ENCODE measurements around the gene PRR12. TPM values are rescaled to one million over a fixed set of nuclear protein-coding genes. Genes with fewer than 3 reads are reported as not detected.
"Not testable (repeated sequence)": the region's sequence is repeated elsewhere in the genome, so short reads cannot be mapped to it uniquely, and the experiment has no call there.

The PRR12 gene
- total RNA-seq, 1 experiment from 2014 or later, result 6.3 TPM

- Histone ChIP-seq H3K27ac (no peak overlapping the region), H3K4me3 (no peak overlapping the region), H3K9me3 (replicated peaks) (no peaks in the 10 kb centered on the region), H3K4me1 (0 out of 2 replicates have a peak, but pooled peaks cover 3% of the 10 kb centered on the region), H3K27me3 (no peaks in the 10 kb centered on the region), H3K36me3 (peaks cover 53% of the 10 kb centered on the region)
- no peak for DNase-seq
Measured at GRCh38 chr19:49613374-49613773, 22.4 kb downstream of the PRR12 start.

GRCh38 chr19:49614096-49614833, 23.3 kb downstream of the PRR12 start:
- Histone ChIP-seq H3K9me3 (replicated peaks) (no peaks in the 10 kb centered on the region), H3K36me3 (peaks cover 47% of the 10 kb centered on the region), H3K27me3 (no peaks in the 10 kb centered on the region), H3K4me1 (0 out of 2 replicates have a peak, but pooled peaks cover 3% of the 10 kb centered on the region), H3K4me3 (no peak overlapping the region), H3K27ac (no peak overlapping the region)
- no peak for DNase-seq

- H3K36me3 ChIP-seq, result peaks cover 44% of the 10 kb centered on the region
Measured at GRCh38 chr19:49615861-49616260, 24.9 kb downstream of the PRR12 start.

GRCh38 chr19:49616532-49616931, 25.6 kb downstream of the PRR12 start:
- Histone ChIP-seq H3K27me3 (no peaks in the 10 kb centered on the region), H3K36me3 (peaks cover 44% of the 10 kb centered on the region), H3K4me3 (no peak overlapping the region), H3K9me3 (replicated peaks) (no peaks in the 10 kb centered on the region), H3K4me1 (0 out of 2 replicates have a peak, but pooled peaks cover 3% of the 10 kb centered on the region), H3K27ac (no peak overlapping the region)
- no peak for DNase-seq

More at GRCh38 chr19:49615861-49616260, 24.9 kb downstream of the PRR12 start:
- no peak for DNase-seq
- Histone ChIP-seq H3K4me1 (0 out of 2 replicates have a peak, but pooled peaks cover 3% of the 10 kb centered on the region), H3K27ac (no peak overlapping the region), H3K4me3 (no peak overlapping the region), H3K9me3 (replicated peaks) (no peaks in the 10 kb centered on the region), H3K27me3 (no peaks in the 10 kb centered on the region)

GRCh38 chr19:49616945-49617344, 26.0 kb downstream of the PRR12 start:
- DNase-seq, result no peak
- H3K36me3 ChIP-seq, result peaks cover 44% of the 10 kb centered on the region
- 0 out of 2 replicates have a peak, but pooled peaks cover 3% of the 10 kb centered on the region for H3K4me1 ChIP-seq
- no peaks in the 10 kb centered on the region for H3K27me3 ChIP-seq
- H3K27ac ChIP-seq, result no peak overlapping the region
- no peaks in the 10 kb centered on the region for H3K9me3 ChIP-seq (replicated peaks)
- H3K4me3 ChIP-seq, result no peak overlapping the region

- H3K27ac ChIP-seq; H3K9me3 ChIP-seq (replicated peaks); H3K27me3 ChIP-seq; H3K4me3 ChIP-seq; DNase-seq; H3K4me1 ChIP-seq: not testable (repeated sequence)
- H3K36me3 ChIP-seq, result peaks cover 42% of the 10 kb centered on the region
Measured at GRCh38 chr19:49617860-49618259, 26.9 kb downstream of the PRR12 start.

- DNase-seq, result no peak
- H3K4me1 ChIP-seq, result no peaks in the 10 kb centered on the region
- H3K27ac ChIP-seq, result no peak overlapping the region
- no peaks in the 10 kb centered on the region for H3K27me3 ChIP-seq
- H3K36me3 ChIP-seq, result peaks cover 20% of the 10 kb centered on the region
- no peaks in the 10 kb centered on the region for H3K9me3 ChIP-seq (replicated peaks)
- no peak overlapping the region for H3K4me3 ChIP-seq
Measured at GRCh38 chr19:49624967-49625910, 34.3 kb downstream of the PRR12 start.

- H3K27me3 ChIP-seq, result no peaks in the 10 kb centered on the region
- no peak overlapping the region for H3K27ac ChIP-seq
- no peak overlapping the region for H3K4me3 ChIP-seq
- no peaks in the 10 kb centered on the region for H3K4me1 ChIP-seq
- H3K36me3 ChIP-seq, result peaks cover 20% of the 10 kb centered on the region
- H3K9me3 ChIP-seq (replicated peaks), result no peaks in the 10 kb centered on the region
- no peak for DNase-seq
Measured at GRCh38 chr19:49626226-49626625, 35.2 kb downstream of the PRR12 start.

GRCh38 chr19:49629659-49630058, 38.7 kb downstream of the PRR12 start:
- no peak overlapping the region for H3K27ac ChIP-seq
- peaks cover 16% of the 10 kb centered on the region for H3K36me3 ChIP-seq
- H3K4me1 ChIP-seq, result no peaks in the 10 kb centered on the region
- H3K4me3 ChIP-seq, result no peak overlapping the region
- H3K9me3 ChIP-seq (replicated peaks), result no peaks in the 10 kb centered on the region
- DNase-seq, result no peak
- H3K27me3 ChIP-seq, result no peaks in the 10 kb centered on the region

- no peaks in the 10 kb centered on the region for H3K27me3 ChIP-seq
- H3K9me3 ChIP-seq (replicated peaks), result no peaks in the 10 kb centered on the region
- no peak for DNase-seq
- no peak overlapping the region for H3K4me3 ChIP-seq
- peaks cover 13% of the 10 kb centered on the region for H3K36me3 ChIP-seq
- peaks cover 5% of the 10 kb centered on the region for H3K4me1 ChIP-seq
- no peak overlapping the region for H3K27ac ChIP-seq
Measured at GRCh38 chr19:49631014-49631588, 40.1 kb downstream of the PRR12 start.

- no peaks in the 10 kb centered on the region for H3K27me3 ChIP-seq
- H3K4me1 ChIP-seq, result peaks cover 5% of the 10 kb centered on the region
- H3K4me3 ChIP-seq, result no peak overlapping the region
- peaks cover 9% of the 10 kb centered on the region for H3K36me3 ChIP-seq
- H3K9me3 ChIP-seq (replicated peaks), result no peaks in the 10 kb centered on the region
- DNase-seq, result no peak
- H3K27ac ChIP-seq, result no peak overlapping the region
Measured at GRCh38 chr19:49631610-49632192, 40.7 kb downstream of the PRR12 start.

- H3K36me3 ChIP-seq, result 0 out of 2 replicates have a peak, but pooled peaks cover 2% of the 10 kb centered on the region
- H3K27me3 ChIP-seq, result no peaks in the 10 kb centered on the region
- no peak overlapping the region for H3K27ac ChIP-seq
- peaks cover 5% of the 10 kb centered on the region for H3K4me1 ChIP-seq
- no peaks in the 10 kb centered on the region for H3K9me3 ChIP-seq (replicated peaks)
- no peak for DNase-seq
- H3K4me3 ChIP-seq, result no peak overlapping the region
Measured at GRCh38 chr19:49632576-49632975, 41.6 kb downstream of the PRR12 start.

- H3K36me3 ChIP-seq; H3K27ac ChIP-seq; H3K9me3 ChIP-seq (replicated peaks); DNase-seq; H3K4me3 ChIP-seq; H3K27me3 ChIP-seq; H3K4me1 ChIP-seq: not testable (repeated sequence)
Measured at GRCh38 chr19:49633273-49633672, 42.3 kb downstream of the PRR12 start.

GRCh38 chr19:49635530-49636232, 44.7 kb downstream of the PRR12 start:
- Histone ChIP-seq H3K27me3 (no peaks in the 10 kb centered on the region), H3K4me3 (no peak overlapping the region), H3K4me1 (peaks cover 11% of the 10 kb centered on the region), H3K36me3 (no peaks in the 10 kb centered on the region), H3K27ac (no peak overlapping the region), H3K9me3 (replicated peaks) (no peaks in the 10 kb centered on the region)
- DNase-seq, result peak; percentile 32 to 58

Measured in SJCRH30 (cell line).